ENCODE measurements around the gene SYNRG. TPM values are rescaled to one million over a fixed set of nuclear protein-coding genes. Genes with fewer than 3 reads are reported as not detected.
A peak's percentile ranks its signal among the peaks of the same experiment; 100 is the strongest.

SYNRG gene
- total and polyA plus RNA-seq, 2 of the 13 experiments (the other 11 are each of a cell fraction or from before 2014, with no cell fraction given): 7.3 to 8.7 TPM

DNA sequence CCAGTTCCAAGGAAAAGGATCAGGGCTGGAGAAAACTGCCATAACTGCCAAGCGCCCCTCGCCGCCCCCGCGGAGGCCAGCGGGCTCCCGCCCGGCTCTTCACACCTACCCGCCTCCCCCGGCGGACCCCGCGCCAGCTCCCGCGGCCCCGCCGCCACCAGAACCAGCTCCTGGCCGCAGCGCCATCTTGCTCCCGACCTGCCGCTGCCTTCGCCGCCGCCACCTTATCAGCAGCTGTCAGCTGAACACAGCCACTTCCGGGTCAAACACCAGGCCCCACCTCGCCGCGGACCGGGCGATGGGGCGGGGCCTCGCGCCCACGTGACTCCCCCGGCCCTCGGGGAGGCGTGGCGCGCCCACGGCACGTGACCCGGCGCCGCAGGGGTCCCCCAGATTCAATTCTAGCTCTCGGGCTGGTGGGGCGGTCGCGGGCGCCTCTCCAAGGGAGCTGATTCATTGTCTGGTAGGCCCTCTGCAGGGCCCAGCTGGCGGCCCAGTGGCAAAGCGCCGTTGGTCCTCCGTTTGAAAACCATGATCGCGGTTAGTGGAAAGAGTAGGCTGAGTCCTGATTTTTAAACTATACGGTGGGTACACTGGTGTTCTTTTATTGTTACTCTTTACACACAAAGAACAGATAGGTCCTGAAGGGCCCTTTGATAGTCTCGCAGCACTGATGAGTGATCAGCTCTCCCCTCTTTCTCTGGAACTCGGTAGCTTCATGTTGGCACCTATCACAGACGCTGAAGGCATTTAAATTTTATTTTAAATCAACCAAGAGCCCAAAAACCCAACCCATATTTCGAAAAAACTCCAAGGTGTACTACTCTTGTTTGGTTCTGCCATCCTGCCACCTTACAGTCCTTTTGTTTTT, at the start of gene SYNRG (continued):
- TF ChIP-seq, protein P1, sequence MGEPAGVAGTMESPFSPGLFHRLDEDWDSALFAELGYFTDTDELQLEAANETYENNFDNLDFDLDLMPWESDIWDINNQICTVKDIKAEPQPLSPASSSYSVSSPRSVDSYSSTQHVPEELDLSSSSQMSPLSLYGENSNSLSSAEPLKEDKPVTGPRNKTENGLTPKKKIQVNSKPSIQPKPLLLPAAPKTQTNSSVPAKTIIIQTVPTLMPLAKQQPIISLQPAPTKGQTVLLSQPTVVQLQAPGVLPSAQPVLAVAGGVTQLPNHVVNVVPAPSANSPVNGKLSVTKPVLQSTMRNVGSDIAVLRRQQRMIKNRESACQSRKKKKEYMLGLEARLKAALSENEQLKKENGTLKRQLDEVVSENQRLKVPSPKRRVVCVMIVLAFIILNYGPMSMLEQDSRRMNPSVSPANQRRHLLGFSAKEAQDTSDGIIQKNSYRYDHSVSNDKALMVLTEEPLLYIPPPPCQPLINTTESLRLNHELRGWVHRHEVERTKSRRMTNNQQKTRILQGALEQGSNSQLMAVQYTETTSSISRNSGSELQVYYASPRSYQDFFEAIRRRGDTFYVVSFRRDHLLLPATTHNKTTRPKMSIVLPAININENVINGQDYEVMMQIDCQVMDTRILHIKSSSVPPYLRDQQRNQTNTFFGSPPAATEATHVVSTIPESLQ (CRISPR knock-in tag; conservative IDR thresholded peaks at IDR 0.05): no peak
- TF ChIP-seq HOXA5 (CRISPR knock-in tag; IDR thresholded peaks at IDR 0.05) (peak; percentile 52; the same call in 1 of the 2 replicates), SRSF4 (IDR thresholded peaks at IDR 0.05; ENCODE audit: low read depth, low read length, poor library complexity, severe bottlenecking) (no peak), ZNF446 (CRISPR knock-in tag; IDR thresholded peaks at IDR 0.05) (no peak), PHF20 (CRISPR knock-in tag; IDR thresholded peaks at IDR 0.05) (peak; percentile 89), ZSCAN12 (CRISPR knock-in tag; IDR thresholded peaks at IDR 0.05) (peak; percentile 92), ZNF12 (CRISPR knock-in tag; IDR thresholded peaks at IDR 0.05) (no peak), IRF2 (CRISPR knock-in tag; IDR thresholded peaks at IDR 0.05) (peak; percentile 67; the same call in 1 of the 2 replicates), ZNF383 (CRISPR knock-in tag; IDR thresholded peaks at IDR 0.05; ENCODE audit: borderline replicate concordance) (0 out of 2 replicates have a peak, but pooled peaks have one; percentile 74)
- TF ChIP-seq, protein P2, sequence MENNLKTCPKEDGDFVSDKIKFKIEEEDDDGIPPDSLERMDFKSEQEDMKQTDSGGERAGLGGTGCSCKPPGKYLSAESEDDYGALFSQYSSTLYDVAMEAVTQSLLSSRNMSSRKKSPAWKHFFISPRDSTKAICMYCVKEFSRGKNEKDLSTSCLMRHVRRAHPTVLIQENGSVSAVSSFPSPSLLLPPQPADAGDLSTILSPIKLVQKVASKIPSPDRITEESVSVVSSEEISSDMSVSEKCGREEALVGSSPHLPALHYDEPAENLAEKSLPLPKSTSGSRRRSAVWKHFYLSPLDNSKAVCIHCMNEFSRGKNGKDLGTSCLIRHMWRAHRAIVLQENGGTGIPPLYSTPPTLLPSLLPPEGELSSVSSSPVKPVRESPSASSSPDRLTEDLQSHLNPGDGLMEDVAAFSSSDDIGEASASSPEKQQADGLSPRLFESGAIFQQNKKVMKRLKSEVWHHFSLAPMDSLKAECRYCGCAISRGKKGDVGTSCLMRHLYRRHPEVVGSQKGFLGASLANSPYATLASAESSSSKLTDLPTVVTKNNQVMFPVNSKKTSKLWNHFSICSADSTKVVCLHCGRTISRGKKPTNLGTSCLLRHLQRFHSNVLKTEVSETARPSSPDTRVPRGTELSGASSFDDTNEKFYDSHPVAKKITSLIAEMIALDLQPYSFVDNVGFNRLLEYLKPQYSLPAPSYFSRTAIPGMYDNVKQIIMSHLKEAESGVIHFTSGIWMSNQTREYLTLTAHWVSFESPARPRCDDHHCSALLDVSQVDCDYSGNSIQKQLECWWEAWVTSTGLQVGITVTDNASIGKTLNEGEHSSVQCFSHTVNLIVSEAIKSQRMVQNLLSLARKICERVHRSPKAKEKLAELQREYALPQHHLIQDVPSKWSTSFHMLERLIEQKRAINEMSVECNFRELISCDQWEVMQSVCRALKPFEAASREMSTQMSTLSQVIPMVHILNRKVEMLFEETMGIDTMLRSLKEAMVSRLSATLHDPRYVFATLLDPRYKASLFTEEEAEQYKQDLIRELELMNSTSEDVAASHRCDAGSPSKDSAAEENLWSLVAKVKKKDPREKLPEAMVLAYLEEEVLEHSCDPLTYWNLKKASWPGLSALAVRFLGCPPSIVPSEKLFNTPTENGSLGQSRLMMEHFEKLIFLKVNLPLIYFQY (CRISPR knock-in tag; IDR thresholded peaks at IDR 0.05; ENCODE audit: borderline replicate concordance): peak; percentile 66; the same call in 1 of the 2 replicates
- TF ChIP-seq, protein P3, sequence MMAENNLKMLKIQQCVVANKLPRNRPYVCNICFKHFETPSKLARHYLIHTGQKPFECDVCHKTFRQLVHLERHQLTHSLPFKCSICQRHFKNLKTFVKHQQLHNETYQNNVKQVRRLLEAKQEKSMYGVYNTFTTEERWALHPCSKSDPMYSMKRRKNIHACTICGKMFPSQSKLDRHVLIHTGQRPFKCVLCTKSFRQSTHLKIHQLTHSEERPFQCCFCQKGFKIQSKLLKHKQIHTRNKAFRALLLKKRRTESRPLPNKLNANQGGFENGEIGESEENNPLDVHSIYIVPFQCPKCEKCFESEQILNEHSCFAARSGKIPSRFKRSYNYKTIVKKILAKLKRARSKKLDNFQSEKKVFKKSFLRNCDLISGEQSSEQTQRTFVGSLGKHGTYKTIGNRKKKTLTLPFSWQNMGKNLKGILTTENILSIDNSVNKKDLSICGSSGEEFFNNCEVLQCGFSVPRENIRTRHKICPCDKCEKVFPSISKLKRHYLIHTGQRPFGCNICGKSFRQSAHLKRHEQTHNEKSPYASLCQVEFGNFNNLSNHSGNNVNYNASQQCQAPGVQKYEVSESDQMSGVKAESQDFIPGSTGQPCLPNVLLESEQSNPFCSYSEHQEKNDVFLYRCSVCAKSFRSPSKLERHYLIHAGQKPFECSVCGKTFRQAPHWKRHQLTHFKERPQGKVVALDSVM (CRISPR knock-in tag; IDR thresholded peaks at IDR 0.05): no peak
- TF ChIP-seq, protein P4, sequence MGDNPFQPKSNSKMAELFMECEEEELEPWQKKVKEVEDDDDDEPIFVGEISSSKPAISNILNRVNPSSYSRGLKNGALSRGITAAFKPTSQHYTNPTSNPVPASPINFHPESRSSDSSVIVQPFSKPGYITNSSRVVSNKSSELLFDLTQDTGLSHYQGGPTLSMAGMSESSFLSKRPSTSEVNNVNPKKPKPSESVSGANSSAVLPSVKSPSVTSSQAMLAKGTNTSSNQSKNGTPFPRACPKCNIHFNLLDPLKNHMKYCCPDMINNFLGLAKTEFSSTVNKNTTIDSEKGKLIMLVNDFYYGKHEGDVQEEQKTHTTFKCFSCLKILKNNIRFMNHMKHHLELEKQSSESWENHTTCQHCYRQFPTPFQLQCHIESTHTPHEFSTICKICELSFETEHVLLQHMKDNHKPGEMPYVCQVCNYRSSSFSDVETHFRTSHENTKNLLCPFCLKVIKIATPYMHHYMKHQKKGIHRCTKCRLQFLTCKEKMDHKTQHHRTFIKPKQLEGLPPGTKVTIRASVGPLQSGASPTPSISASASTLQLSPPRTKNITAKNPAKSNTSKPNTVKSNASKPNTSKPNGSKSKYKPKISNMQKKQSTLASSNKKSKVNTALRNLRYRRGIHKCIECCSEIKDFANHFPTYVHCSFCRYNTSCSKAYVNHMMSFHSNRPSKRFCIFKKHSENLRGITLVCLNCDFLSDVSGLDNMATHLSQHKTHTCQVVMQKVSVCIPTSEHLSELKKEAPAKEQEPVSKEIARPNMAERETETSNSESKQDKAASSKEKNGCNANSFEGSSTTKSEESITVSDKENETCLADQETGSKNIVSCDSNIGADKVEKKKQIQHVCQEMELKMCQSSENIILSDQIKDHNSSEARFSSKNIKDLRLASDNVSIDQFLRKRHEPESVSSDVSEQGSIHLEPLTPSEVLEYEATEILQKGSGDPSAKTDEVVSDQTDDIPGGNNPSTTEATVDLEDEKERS (CRISPR knock-in tag; IDR thresholded peaks at IDR 0.05): no peak
- TF ChIP-seq, protein P5, sequence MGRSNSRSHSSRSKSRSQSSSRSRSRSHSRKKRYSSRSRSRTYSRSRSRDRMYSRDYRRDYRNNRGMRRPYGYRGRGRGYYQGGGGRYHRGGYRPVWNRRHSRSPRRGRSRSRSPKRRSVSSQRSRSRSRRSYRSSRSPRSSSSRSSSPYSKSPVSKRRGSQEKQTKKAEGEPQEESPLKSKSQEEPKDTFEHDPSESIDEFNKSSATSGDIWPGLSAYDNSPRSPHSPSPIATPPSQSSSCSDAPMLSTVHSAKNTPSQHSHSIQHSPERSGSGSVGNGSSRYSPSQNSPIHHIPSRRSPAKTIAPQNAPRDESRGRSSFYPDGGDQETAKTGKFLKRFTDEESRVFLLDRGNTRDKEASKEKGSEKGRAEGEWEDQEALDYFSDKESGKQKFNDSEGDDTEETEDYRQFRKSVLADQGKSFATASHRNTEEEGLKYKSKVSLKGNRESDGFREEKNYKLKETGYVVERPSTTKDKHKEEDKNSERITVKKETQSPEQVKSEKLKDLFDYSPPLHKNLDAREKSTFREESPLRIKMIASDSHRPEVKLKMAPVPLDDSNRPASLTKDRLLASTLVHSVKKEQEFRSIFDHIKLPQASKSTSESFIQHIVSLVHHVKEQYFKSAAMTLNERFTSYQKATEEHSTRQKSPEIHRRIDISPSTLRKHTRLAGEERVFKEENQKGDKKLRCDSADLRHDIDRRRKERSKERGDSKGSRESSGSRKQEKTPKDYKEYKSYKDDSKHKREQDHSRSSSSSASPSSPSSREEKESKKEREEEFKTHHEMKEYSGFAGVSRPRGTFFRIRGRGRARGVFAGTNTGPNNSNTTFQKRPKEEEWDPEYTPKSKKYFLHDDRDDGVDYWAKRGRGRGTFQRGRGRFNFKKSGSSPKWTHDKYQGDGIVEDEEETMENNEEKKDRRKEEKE (IDR thresholded peaks at IDR 0.05): no peak

Measured in HepG2 (cell line).